Fibroblast of mammary gland (primary cell): ENCODE data around the gene RUFY1.
"Not testable (repeated sequence)": the region's sequence is repeated elsewhere in the genome, so short reads cannot be mapped to it uniquely, and the experiment has no call there.

Experiments used
- DNase-seq: peaks from one replicate; pipeline ENCODE4 v3.0.0-alpha.2; 2010; ENCODE audit warnings: low read depth
- H3K4me3 ChIP-seq: 2 replicates; pipeline ENCODE4 v1.5.1; 2011; ENCODE audit warnings: low read depth, mild to moderate bottlenecking, low read length, moderate library complexity; ENCODE audit not compliant: control insufficient read depth
- CTCF ChIP-seq: conservative IDR thresholded peaks from 2 replicates; pipeline ENCODE4 v1.5.1; 2011; ENCODE audit warnings: low read depth, low read length, inconsistent platforms; ENCODE audit not compliant: control insufficient read depth, insufficient read depth

RUFY1 gene

DNA sequence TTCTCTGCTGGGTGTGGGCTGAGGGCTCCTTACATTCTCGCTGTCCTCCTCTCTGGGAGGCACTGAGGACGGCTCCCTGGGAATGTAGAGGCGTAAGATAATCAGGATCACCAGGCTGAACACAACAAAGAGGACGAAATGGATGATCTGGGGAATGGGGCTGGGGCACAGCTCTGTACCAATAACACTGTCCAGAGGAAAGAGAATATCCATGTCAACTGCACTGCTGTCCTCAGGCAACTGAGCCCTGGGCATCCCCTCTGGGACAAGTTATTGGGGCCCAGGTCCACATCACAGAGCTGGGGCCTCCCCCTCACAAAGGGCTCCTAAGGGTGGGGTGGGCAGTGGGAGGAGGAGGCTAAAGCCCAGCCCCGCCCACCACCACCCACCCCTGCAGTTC, 94.4 kb downstream of the RUFY1 start:
- not testable (repeated sequence) for DNase-seq, H3K4me3 ChIP-seq

GRCh38 chr5:179648410-179648809, 98.1 kb downstream of the RUFY1 start:
- TF ChIP-seq CTCF = no peak
- H3K4me3 ChIP-seq = no peak overlapping the region
- no peak for DNase-seq

- DNase-seq, H3K4me3 ChIP-seq: not testable (repeated sequence)
Observed at GRCh38 chr5:179649166-179649703, 98.9 kb downstream of the RUFY1 start.

- not testable (repeated sequence) for H3K4me3 ChIP-seq
Observed at GRCh38 chr5:179650245-179650644, 99.9 kb downstream of the RUFY1 start.

GRCh38 chr5:179653135-179653534, 102.8 kb downstream of the RUFY1 start:
- DNase-seq, H3K4me3 ChIP-seq: not testable (repeated sequence)

More at GRCh38 chr5:179650245-179650644, 99.9 kb downstream of the RUFY1 start:
- DNase-seq = not testable (repeated sequence)

DNA sequence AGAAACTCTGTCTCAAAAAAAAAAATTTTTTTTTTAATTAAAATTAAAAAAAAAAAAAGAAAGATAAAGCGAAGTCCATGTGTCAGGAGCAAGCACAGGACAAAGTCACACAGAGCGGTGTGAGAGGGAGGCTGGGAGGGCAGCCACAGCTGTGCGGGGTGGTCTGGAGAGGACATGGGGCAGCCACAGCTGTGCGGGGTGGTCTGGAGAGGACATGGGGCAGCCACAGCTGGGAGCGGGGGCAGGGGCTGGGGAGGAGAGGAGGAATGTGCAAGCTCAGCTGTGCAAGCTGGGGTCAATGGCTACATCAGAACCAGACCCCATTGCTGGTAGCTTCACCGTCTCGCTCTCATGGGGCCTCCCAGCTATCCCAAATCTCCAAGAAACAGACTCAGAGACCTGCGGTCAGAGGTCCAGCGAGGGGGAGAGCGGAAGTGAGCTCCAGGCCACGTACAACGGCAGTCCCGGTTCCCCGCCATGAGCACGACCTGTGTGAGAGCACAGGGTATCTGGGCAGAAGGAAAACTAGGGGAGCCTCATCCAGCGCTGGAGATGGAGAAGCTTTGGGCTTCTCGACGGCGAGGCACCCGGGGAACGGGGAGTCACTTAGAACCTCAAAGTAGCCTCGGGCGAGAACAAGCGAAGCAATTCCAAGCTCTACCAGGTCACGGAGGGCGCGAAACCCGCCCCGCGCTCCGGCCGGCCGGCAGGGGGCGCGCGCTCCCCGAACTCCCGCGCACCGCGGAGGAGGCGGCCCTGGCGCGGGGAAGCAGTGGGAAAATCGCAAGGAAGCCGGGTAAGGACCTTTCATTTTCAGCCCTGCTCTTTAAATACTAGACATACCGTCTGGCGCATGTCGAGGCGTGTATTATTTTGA, 107.2 kb downstream of the RUFY1 start:
- H3K4me3 ChIP-seq, DNase-seq: not testable (repeated sequence)

DNA sequence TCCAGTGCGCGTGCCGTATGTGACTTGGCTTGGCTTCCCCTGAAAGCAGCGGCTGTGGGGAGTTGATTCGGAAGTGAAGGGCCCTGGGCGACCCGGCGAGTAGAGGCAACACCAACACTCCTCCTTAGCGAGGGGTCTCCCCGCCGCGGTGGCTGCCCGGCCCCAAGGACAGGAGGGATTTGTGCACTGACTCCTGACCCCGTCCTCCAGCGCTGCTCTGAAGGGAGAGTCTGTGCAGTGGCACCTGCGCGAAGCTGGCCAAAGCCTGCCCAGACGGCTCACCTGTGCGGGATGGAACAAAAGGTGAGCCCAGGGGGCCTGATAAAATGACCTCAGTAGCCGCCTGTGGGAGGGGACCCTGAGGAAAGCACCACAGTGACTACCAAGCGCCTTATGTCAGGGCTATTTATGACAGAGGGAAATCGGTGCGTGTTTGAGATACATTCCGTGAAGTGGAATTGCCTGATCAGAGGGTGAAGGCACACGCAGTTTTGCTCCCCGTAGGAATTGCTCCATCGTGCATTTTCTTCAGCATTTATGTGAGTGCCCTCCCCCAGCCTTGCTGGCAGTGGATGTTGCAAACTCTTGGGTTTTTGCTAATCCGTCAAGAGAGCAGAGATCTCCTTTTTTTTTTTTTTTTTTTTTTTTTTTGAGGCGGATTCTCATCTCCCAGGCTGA, 108.0 kb downstream of the RUFY1 start:
- H3K4me3 ChIP-seq = peak overlapping the region; percentile 57
- peak; percentile 34 for DNase-seq
